ENCODE data around the gene BMP7. TPM values are rescaled to one million over a fixed set of nuclear protein-coding genes. Genes with fewer than 3 reads are reported as not detected.

The BMP7 gene
- total and polyA plus RNA-seq, 12 donors = 0.72 to 19.2 (median 4.1) TPM

- DNase-seq (no peak), ATAC-seq (no peak)
- WGBS, 2 donors = 77 to 83% methylated on average over 9 of the region's 9 CpGs
- TF ChIP-seq CTCF (IDR thresholded peaks at IDR 0.05) = no peak
- Histone ChIP-seq H3K27ac (no peak overlapping the region), H3K27me3 (peaks cover 0 to 47% (median 20%) of the 10 kb centered on the region in 7 donors), H3K36me3 (no peaks in the 10 kb centered on the region), H3K9me3 (no peaks in the 10 kb centered on the region), H3K4me1 (no peaks in the 10 kb centered on the region), H3K4me3 (no peak overlapping the region)
- intact Hi-C loops (cut with DNase I) = no loop called here
Observed at GRCh38 chr20:57309544-57310115, 43.2 kb upstream of the BMP7 start.

GRCh38 chr20:57308451-57309271 lies 42.2 kb upstream of the BMP7 start:
- ATAC-seq (no peak), DNase-seq (no peak)
- peaks cover 0 to 40% (median 20%) of the 10 kb centered on the region in 7 donors for H3K27me3 ChIP-seq
- 51 to 59% methylated on average over 13 of the region's 13 CpGs for WGBS, 2 donors
- no peak for TF ChIP-seq CTCF (IDR thresholded peaks at IDR 0.05)
- intact Hi-C loops (cut with DNase I) = no loop called here
- H3K4me3 ChIP-seq = no peak overlapping the region
- no peaks in the 10 kb centered on the region for H3K36me3 ChIP-seq
- H3K4me1 ChIP-seq = no peaks in the 10 kb centered on the region
- H3K9me3 ChIP-seq = no peaks in the 10 kb centered on the region
- no peak overlapping the region for H3K27ac ChIP-seq

GRCh38 chr20:57306747-57307146 lies 40.3 kb upstream of the BMP7 start:
- ATAC-seq (no peak), DNase-seq (no peak)
- H3K36me3 ChIP-seq = no peaks in the 10 kb centered on the region
- peaks cover 0 to 37% (median 18%) of the 10 kb centered on the region in 7 donors for H3K27me3 ChIP-seq
- TF ChIP-seq CTCF (IDR thresholded peaks at IDR 0.05) = no peak
- H3K4me1 ChIP-seq = no peaks in the 10 kb centered on the region
- no peak overlapping the region for H3K27ac ChIP-seq
- 88 to 89% methylated on average over 5 of the region's 5 CpGs for WGBS, 2 donors
- no peaks in the 10 kb centered on the region for H3K9me3 ChIP-seq
- H3K4me3 ChIP-seq = no peak overlapping the region
- intact Hi-C loops (cut with DNase I) = no loop called here

GRCh38 chr20:57301026-57301425 lies 34.6 kb upstream of the BMP7 start:
- 72 to 73% methylated on average over 14 of the region's 14 CpGs for WGBS, 2 donors
- H3K4me3 ChIP-seq = no peak overlapping the region
- DNase-seq = no peak
- H3K9me3 ChIP-seq = no peaks in the 10 kb centered on the region
- no peak for TF ChIP-seq CTCF (IDR thresholded peaks at IDR 0.05)
- intact Hi-C loops (cut with DNase I) = no loop called here
- no peaks in the 10 kb centered on the region for H3K4me1 ChIP-seq
- no peaks in the 10 kb centered on the region for H3K36me3 ChIP-seq
- no peak overlapping the region for H3K27ac ChIP-seq
- H3K27me3 ChIP-seq = peaks cover 0 to 16% (median 0%) of the 10 kb centered on the region in 7 donors
- no peak for ATAC-seq
